H9 (cell line): ENCODE data around the gene ABCD1. TPM values are rescaled to one million over a fixed set of nuclear protein-coding genes. Genes with fewer than 3 reads are reported as not detected.

Experiments
- DNase-seq: peaks from one replicate; pipeline ENCODE4 v3.0.0-alpha.2; 2017
- H2AFZ ChIP-seq: one replicate; pipeline ENCODE4 v1.6.1; 2013; ENCODE audit warnings: mild to moderate bottlenecking, low read length, control low read depth, moderate library complexity
- H2AK5ac ChIP-seq: 2 replicates; pipeline ENCODE4 v1.6.1; 2013; ENCODE audit warnings: low read length, control low read depth, mixed read lengths; ENCODE audit not compliant: insufficient read length
- H2BK120ac ChIP-seq: one replicate; pipeline ENCODE4 v1.6.1; 2013; ENCODE audit warnings: low read depth, mild to moderate bottlenecking, low read length, control low read depth, inconsistent platforms; ENCODE audit not compliant: poor library complexity, severe bottlenecking
- H2BK12ac ChIP-seq: 2 replicates; pipeline ENCODE4 v1.6.1; 2013; ENCODE audit warnings: low read length, control low read depth, mixed read lengths, low read depth; ENCODE audit not compliant: insufficient read length
- H2BK15ac ChIP-seq: 2 replicates; pipeline ENCODE4 v1.6.1; 2013; ENCODE audit warnings: low read depth, low read length, control low read depth
- H2BK20ac ChIP-seq: one replicate; pipeline ENCODE4 v1.6.1; 2013; ENCODE audit warnings: low read depth, mild to moderate bottlenecking, low read length, control low read depth, inconsistent platforms; ENCODE audit not compliant: poor library complexity, severe bottlenecking
- H2BK5ac ChIP-seq: 2 replicates; pipeline ENCODE4 v1.6.1; 2013; ENCODE audit warnings: low read length, control low read depth, mixed read lengths; ENCODE audit not compliant: insufficient read length
- H3K14ac ChIP-seq: 2 replicates; pipeline ENCODE4 v1.6.1; 2013; ENCODE audit warnings: low read length, control low read depth; ENCODE audit not compliant: insufficient read depth
- H3K18ac ChIP-seq: 2 replicates; pipeline ENCODE4 v1.6.1; 2013; ENCODE audit warnings: low read depth, mild to moderate bottlenecking, mixed read lengths, low read length, control low read depth; ENCODE audit not compliant: insufficient read length
- H3K23ac ChIP-seq: 2 replicates; pipeline ENCODE4 v1.6.1; 2013; ENCODE audit warnings: low read length, control low read depth, mixed read lengths, low read depth; ENCODE audit not compliant: insufficient read length
- H3K23me2 ChIP-seq: 2 replicates; pipeline ENCODE4 v1.6.1; 2013; ENCODE audit warnings: low read depth, mild to moderate bottlenecking, mixed read lengths, low read length, control low read depth; ENCODE audit not compliant: insufficient read length, poor library complexity, severe bottlenecking
- H3K27ac ChIP-seq: 2 replicates; pipeline ENCODE4 v1.5.1; 2013; ENCODE audit warnings: low read length, control low read depth, mixed read lengths, low read depth; ENCODE audit not compliant: insufficient read length
- H3K27me3 ChIP-seq: 2 replicates; pipeline ENCODE4 v1.6.1; 2013; ENCODE audit warnings: low read length, control low read depth, inconsistent platforms; ENCODE audit not compliant: insufficient read depth
- H3K4ac ChIP-seq: 2 replicates; pipeline ENCODE4 v1.6.1; 2013; ENCODE audit warnings: low read depth, mild to moderate bottlenecking, control low read depth, inconsistent platforms, low read length, moderate library complexity
- H3K4me1 ChIP-seq: 2 replicates; pipeline ENCODE4 v1.6.1; 2013; ENCODE audit warnings: low read length, control low read depth, inconsistent platforms; ENCODE audit not compliant: insufficient read depth
- H3K4me2 ChIP-seq: 2 replicates; pipeline ENCODE4 v1.6.1; 2013; ENCODE audit warnings: low read length, control low read depth, mixed read lengths; ENCODE audit not compliant: insufficient read length, insufficient read depth
- H3K56ac ChIP-seq: 2 replicates; pipeline ENCODE4 v1.6.1; 2013; ENCODE audit warnings: low read depth, mild to moderate bottlenecking, mixed read lengths, low read length, control low read depth; ENCODE audit not compliant: insufficient read length
- H3K79me1 ChIP-seq: 2 replicates; pipeline ENCODE4 v1.6.1; 2013; ENCODE audit warnings: low read depth, mild to moderate bottlenecking, moderate library complexity, low read length, control low read depth, inconsistent platforms; ENCODE audit not compliant: insufficient read depth, poor library complexity, severe bottlenecking
- H3K79me2 ChIP-seq: 2 replicates; pipeline ENCODE4 v1.6.1; 2013; ENCODE audit warnings: low read length, control low read depth, inconsistent platforms; ENCODE audit not compliant: insufficient read depth
- H3K9ac ChIP-seq: 2 replicates; pipeline ENCODE4 v1.6.1; 2013; ENCODE audit warnings: low read length, control low read depth, mixed read lengths; ENCODE audit not compliant: insufficient read length; ENCODE audit errors: extremely low read depth
- H3K9me3 ChIP-seq: one replicate; pipeline ENCODE4 v1.6.1; 2013; ENCODE audit warnings: low read depth, low read length, inconsistent platforms; ENCODE audit not compliant: control insufficient read depth
- H3T11ph ChIP-seq: one replicate; pipeline ENCODE4 v1.6.1; 2013; ENCODE audit warnings: mild to moderate bottlenecking, low read length, control low read depth, inconsistent platforms
- H4K20me1 ChIP-seq: one replicate; pipeline ENCODE4 v1.6.1; 2013; ENCODE audit not compliant: control insufficient read depth, insufficient read length, insufficient read depth
- H4K5ac ChIP-seq: 2 replicates; pipeline ENCODE4 v1.6.1; 2013; ENCODE audit warnings: low read depth, mild to moderate bottlenecking, mixed read lengths, low read length, control low read depth; ENCODE audit not compliant: insufficient read length
- H4K8ac ChIP-seq: replicated peaks from 2 replicates; pipeline ENCODE4 v1.6.1; 2013; ENCODE audit warnings: low read length, control low read depth, mixed read lengths, low read depth; ENCODE audit not compliant: insufficient read length
- H4K91ac ChIP-seq: 2 replicates; pipeline ENCODE4 v1.6.1; 2013; ENCODE audit warnings: low read depth, mild to moderate bottlenecking, moderate library complexity, mixed read lengths, low read length, control low read depth; ENCODE audit not compliant: insufficient read length
- H3K27ac Mint-ChIP-seq, 3 experiments: 2 replicates in 2 of 3; 3 replicates in 1 of 3; pipeline ENCODE4 v1.8.0; 2020 to 2021; ENCODE audit warnings: mixed read lengths in 3 of 3, mild to moderate bottlenecking in 1 of 3, moderate library complexity in 1 of 3
- H3K27me3 Mint-ChIP-seq: 2 replicates; pipeline ENCODE4 v1.8.0; 2021; ENCODE audit warnings: low read depth, mild to moderate bottlenecking, moderate library complexity, mixed read lengths
- H3K36me3 Mint-ChIP-seq, 3 experiments: 2 replicates in 2 of 3; 3 replicates in 1 of 3; pipeline ENCODE4 v1.8.0; 2020 to 2021; ENCODE audit warnings: low read depth in 3 of 3, mixed read lengths in 3 of 3; ENCODE audit not compliant: insufficient read depth in 1 of 3
- H3K4me1 Mint-ChIP-seq, 2 experiments: 2 replicates each; pipeline ENCODE4 v1.8.0; 2020; ENCODE audit warnings: mixed read lengths in 2 of 2
- H3K4me3 Mint-ChIP-seq, 2 experiments: 2 replicates in 1 of 2; 3 replicates in 1 of 2; pipeline ENCODE4 v1.8.0; 2020 to 2021; ENCODE audit warnings: mild to moderate bottlenecking in 2 of 2, mixed read lengths in 2 of 2, moderate library complexity in 1 of 2
- H3K9me3 Mint-ChIP-seq, 2 experiments: 2 replicates in 1 of 2; 3 replicates in 1 of 2; pipeline ENCODE4 v1.8.0; 2020; ENCODE audit warnings: mild to moderate bottlenecking in 2 of 2, mixed read lengths in 2 of 2, moderate library complexity in 1 of 2
- CTCF ChIP-seq: fragments of 200-600 bp; sonication (generic); conservative IDR thresholded peaks from 3 replicates; pipeline ENCODE4 v1.8.0; 2021; ENCODE audit warnings: antibody characterized with exemption, mild to moderate bottlenecking
- WGBS: extraction: QIAGEN DNeasy Blood & Tissue Kit; methylation state at CpG from one replicate; pipeline ENCODE4 v1.1.7; 2013; ENCODE audit warnings: missing lambda C conversion rate, low lambda C conversion rate, mixed read lengths; ENCODE audit not compliant: insufficient read length; ENCODE audit errors: extremely low coverage; 5-methylcytosine and 5-hydroxymethylcytosine counted together
- total RNA-seq: library from RNA; stranded (reverse); gene quantifications from 2 replicates; pipeline ENCODE4 v1.2.1, GENCODE V29; 2021

ABCD1 gene
- total RNA-seq, 1 experiment from 2014 or later = 11.1 TPM

GRCh38 chrX:153739754-153740486 is 15.3 kb downstream of the ABCD1 start:
- peaks cover 13% of the 10 kb centered on the region for H3K9me3 ChIP-seq
- H3K4me2 ChIP-seq = no peak overlapping the region
- no peak overlapping the region for H3K4me3 Mint-ChIP-seq
- H3K4ac ChIP-seq = no peak overlapping the region
- no peak overlapping the region for H2BK12ac ChIP-seq
- no peak overlapping the region for H2BK15ac ChIP-seq
- no peak overlapping the region for H3K14ac ChIP-seq
- H3K79me1 ChIP-seq = no peaks in the 10 kb centered on the region
- H3K79me2 ChIP-seq = no peaks in the 10 kb centered on the region
- H3K4me1 Mint-ChIP-seq = peaks cover 7 to 12% of the 10 kb centered on the region in 2 experiments
- no peaks in the 10 kb centered on the region for H3K27me3 ChIP-seq
- no peak for DNase-seq
- no peaks in the 10 kb centered on the region for H3K4me1 ChIP-seq
- no peak overlapping the region for H4K5ac ChIP-seq
- no peak overlapping the region for H2AFZ ChIP-seq
- H3K27ac ChIP-seq = no peak overlapping the region
- H2BK20ac ChIP-seq = no peak overlapping the region
- no peak overlapping the region for H4K91ac ChIP-seq
- WGBS = no CpG with 5 or more reads among the region's 29 CpGs
- no peak overlapping the region for H4K8ac ChIP-seq
- TF ChIP-seq CTCF = no peak
- H2BK5ac ChIP-seq = no peak overlapping the region
- peaks cover 61 to 75% of the 10 kb centered on the region in 2 experiments for H3K9me3 Mint-ChIP-seq
- H3K56ac ChIP-seq = no peak overlapping the region
- peaks cover 7% of the 10 kb centered on the region for H3K23me2 ChIP-seq
- H3K27ac Mint-ChIP-seq = no peak overlapping the region
- no peaks in the 10 kb centered on the region for H3K27me3 Mint-ChIP-seq
- H2BK120ac ChIP-seq = no peak overlapping the region
- H3K9ac ChIP-seq = no peak overlapping the region
- peaks cover 7 to 19% (median 9%) of the 10 kb centered on the region in 3 experiments; a peak in 5 of 7 replicates for H3K36me3 Mint-ChIP-seq
- no peak overlapping the region for H3K18ac ChIP-seq
- H2AK5ac ChIP-seq = no peak overlapping the region
- H3T11ph ChIP-seq = no peak overlapping the region
- H3K23ac ChIP-seq = no peak overlapping the region
- no peaks in the 10 kb centered on the region for H4K20me1 ChIP-seq
